Activated T-helper 17 cell treated with anti-CD3 and anti-CD28 coated beads, Interleukin-2, amount 50 U/mL, for 72 hours (primary cell): Measurements from ENCODE around the gene PLEKHA7. TPM values are rescaled to one million over a fixed set of nuclear protein-coding genes. Genes with fewer than 3 reads are reported as not detected.
"Not testable (repeated sequence)": the region's sequence is repeated elsewhere in the genome, so short reads cannot be mapped to it uniquely, and the experiment has no call there.

Experiments
- ATAC-seq: fragments of 150-1000 bp; cut with Tn5 transposase; replicated peaks from 2 replicates; pipeline ENCODE4 v1.10.0; 2021; ENCODE audit warnings: mild to moderate bottlenecking, moderate library complexity
- H3K27ac Mint-ChIP-seq: one replicate; pipeline ENCODE4 v1.8.0; 2022; ENCODE audit warnings: mixed read lengths
- H3K27me3 Mint-ChIP-seq: one replicate; pipeline ENCODE4 v1.8.0; 2022; ENCODE audit warnings: mixed read lengths
- H3K36me3 Mint-ChIP-seq: one replicate; pipeline ENCODE4 v1.8.0; 2022; ENCODE audit warnings: low read depth, mild to moderate bottlenecking, mixed read lengths
- H3K4me1 Mint-ChIP-seq: one replicate; pipeline ENCODE4 v1.8.0; 2022; ENCODE audit warnings: mixed read lengths
- H3K4me3 Mint-ChIP-seq: one replicate; pipeline ENCODE4 v1.8.0; 2022; ENCODE audit warnings: mild to moderate bottlenecking, mixed read lengths
- H3K9me3 Mint-ChIP-seq: one replicate; pipeline ENCODE4 v1.8.0; 2022; ENCODE audit warnings: mixed read lengths
- total RNA-seq, 2 donors: library from RNA; stranded (reverse); gene quantifications; one replicate each; pipeline ENCODE4 v1.2.3, GENCODE V29; 2022

Gene PLEKHA7
- total RNA-seq, 2 donors from 2014 or later: 2.7 to 35.2 TPM

- peaks cover 16% of the 10 kb centered on the region for H3K36me3 Mint-ChIP-seq
- H3K27me3 Mint-ChIP-seq, ATAC-seq, H3K9me3 Mint-ChIP-seq, H3K27ac Mint-ChIP-seq, H3K4me3 Mint-ChIP-seq: not testable (repeated sequence)
- H3K4me1 Mint-ChIP-seq: peaks cover 28% of the 10 kb centered on the region
These were observed 109.5 kb downstream of the PLEKHA7 start for GRCh38 chr11:16904761-16905160.

- Mint-ChIP-seq H3K27me3 (no peaks in the 10 kb centered on the region), H3K36me3 (peaks cover 16% of the 10 kb centered on the region), H3K4me3 (peak overlapping the region; percentile 74), H3K27ac (peak overlapping the region; percentile 97), H3K9me3 (peaks cover 4% of the 10 kb centered on the region), H3K4me1 (peaks cover 32% of the 10 kb centered on the region)
- ATAC-seq: peak; percentile 87
These were observed 111.3 kb downstream of the PLEKHA7 start for GRCh38 chr11:16902781-16903378.

GRCh38 chr11:16902182-16902581, 112.0 kb downstream of the PLEKHA7 start:
- H3K36me3 Mint-ChIP-seq: peaks cover 16% of the 10 kb centered on the region
- peak overlapping the region; percentile 74 for H3K4me3 Mint-ChIP-seq
- H3K27ac Mint-ChIP-seq: peak overlapping the region; percentile 97
- H3K9me3 Mint-ChIP-seq: peaks cover 4% of the 10 kb centered on the region
- no peaks in the 10 kb centered on the region for H3K27me3 Mint-ChIP-seq
- H3K4me1 Mint-ChIP-seq: peaks cover 36% of the 10 kb centered on the region
- peak; percentile 77 for ATAC-seq

- ATAC-seq: no peak
- H3K4me1 Mint-ChIP-seq: peaks cover 45% of the 10 kb centered on the region
- peak overlapping the region; percentile 61 for H3K27ac Mint-ChIP-seq
- H3K9me3 Mint-ChIP-seq: peaks cover 4% of the 10 kb centered on the region
- no peaks in the 10 kb centered on the region for H3K27me3 Mint-ChIP-seq
- H3K4me3 Mint-ChIP-seq: no peak overlapping the region
- peaks cover 16% of the 10 kb centered on the region for H3K36me3 Mint-ChIP-seq
These were observed 113.7 kb downstream of the PLEKHA7 start for GRCh38 chr11:16900491-16900890.

- Mint-ChIP-seq H3K27me3 (no peaks in the 10 kb centered on the region), H3K4me1 (peaks cover 45% of the 10 kb centered on the region), H3K9me3 (peaks cover 4% of the 10 kb centered on the region), H3K27ac (peak overlapping the region; percentile 61), H3K4me3 (no peak overlapping the region), H3K36me3 (peaks cover 16% of the 10 kb centered on the region)
- no peak for ATAC-seq
These were observed 114.4 kb downstream of the PLEKHA7 start for GRCh38 chr11:16899708-16900303.

- peaks cover 4% of the 10 kb centered on the region for H3K9me3 Mint-ChIP-seq
- peaks cover 44% of the 10 kb centered on the region for H3K4me1 Mint-ChIP-seq
- H3K27me3 Mint-ChIP-seq: no peaks in the 10 kb centered on the region
- peaks cover 16% of the 10 kb centered on the region for H3K36me3 Mint-ChIP-seq
- H3K27ac Mint-ChIP-seq: peak overlapping the region; percentile 69
- H3K4me3 Mint-ChIP-seq: peak overlapping the region; percentile 18
- ATAC-seq: no peak
These were observed 115.8 kb downstream of the PLEKHA7 start for GRCh38 chr11:16898274-16898985.

- Mint-ChIP-seq H3K36me3 (peaks cover 9% of the 10 kb centered on the region), H3K4me3 (peak overlapping the region; percentile 18), H3K9me3 (peaks cover 4% of the 10 kb centered on the region), H3K27me3 (no peaks in the 10 kb centered on the region), H3K4me1 (peaks cover 35% of the 10 kb centered on the region), H3K27ac (peak overlapping the region; percentile 69)
- no peak for ATAC-seq
These were observed 116.6 kb downstream of the PLEKHA7 start for GRCh38 chr11:16897470-16898061.

GRCh38 chr11:16896729-16897469, 117.3 kb downstream of the PLEKHA7 start:
- Mint-ChIP-seq H3K27me3 (no peaks in the 10 kb centered on the region), H3K4me3 (no peak overlapping the region), H3K4me1 (peaks cover 28% of the 10 kb centered on the region), H3K27ac (peak overlapping the region; percentile 69), H3K36me3 (peaks cover 3% of the 10 kb centered on the region), H3K9me3 (peaks cover 2% of the 10 kb centered on the region)
- ATAC-seq: no peak

- Mint-ChIP-seq H3K4me3 (no peak overlapping the region), H3K9me3 (peaks cover 3% of the 10 kb centered on the region), H3K4me1 (peaks cover 24% of the 10 kb centered on the region), H3K27me3 (no peaks in the 10 kb centered on the region), H3K27ac (peak overlapping the region; percentile 69), H3K36me3 (no peaks in the 10 kb centered on the region)
- peak; percentile 7 for ATAC-seq
These were observed 118.9 kb downstream of the PLEKHA7 start for GRCh38 chr11:16895306-16895705.

GRCh38 chr11:16893456-16894066, 120.7 kb downstream of the PLEKHA7 start:
- H3K27me3 Mint-ChIP-seq: no peaks in the 10 kb centered on the region
- H3K9me3 Mint-ChIP-seq: peaks cover 3% of the 10 kb centered on the region
- no peak for ATAC-seq
- H3K4me1 Mint-ChIP-seq: peaks cover 28% of the 10 kb centered on the region
- no peak overlapping the region for H3K4me3 Mint-ChIP-seq
- H3K36me3 Mint-ChIP-seq: no peaks in the 10 kb centered on the region
- H3K27ac Mint-ChIP-seq: no peak overlapping the region

GRCh38 chr11:16891964-16892363, 122.2 kb downstream of the PLEKHA7 start:
- ATAC-seq: peak; percentile 49
- no peaks in the 10 kb centered on the region for H3K36me3 Mint-ChIP-seq
- peaks cover 18% of the 10 kb centered on the region for H3K4me1 Mint-ChIP-seq
- no peak overlapping the region for H3K27ac Mint-ChIP-seq
- H3K9me3 Mint-ChIP-seq: peaks cover 3% of the 10 kb centered on the region
- H3K4me3 Mint-ChIP-seq: no peak overlapping the region
- no peaks in the 10 kb centered on the region for H3K27me3 Mint-ChIP-seq

GRCh38 chr11:16891165-16891564, 123.0 kb downstream of the PLEKHA7 start:
- Mint-ChIP-seq H3K36me3 (no peaks in the 10 kb centered on the region), H3K4me1 (peaks cover 12% of the 10 kb centered on the region), H3K27ac (no peak overlapping the region), H3K4me3 (no peak overlapping the region), H3K9me3 (peaks cover 3% of the 10 kb centered on the region), H3K27me3 (no peaks in the 10 kb centered on the region)
- no peak for ATAC-seq

GRCh38 chr11:16890442-16890841, 123.8 kb downstream of the PLEKHA7 start:
- peaks cover 3% of the 10 kb centered on the region for H3K9me3 Mint-ChIP-seq
- peak overlapping the region; percentile 49 for H3K4me3 Mint-ChIP-seq
- peak; percentile 60 for ATAC-seq
- no peaks in the 10 kb centered on the region for H3K36me3 Mint-ChIP-seq
- no peaks in the 10 kb centered on the region for H3K27me3 Mint-ChIP-seq
- peaks cover 10% of the 10 kb centered on the region for H3K4me1 Mint-ChIP-seq
- H3K27ac Mint-ChIP-seq: peak overlapping the region; percentile 64

GRCh38 chr11:16889905-16890304, 124.3 kb downstream of the PLEKHA7 start:
- Mint-ChIP-seq H3K9me3 (peaks cover 3% of the 10 kb centered on the region), H3K4me1 (peaks cover 10% of the 10 kb centered on the region), H3K4me3 (peak overlapping the region; percentile 49), H3K27me3 (no peaks in the 10 kb centered on the region), H3K36me3 (no peaks in the 10 kb centered on the region), H3K27ac (peak overlapping the region; percentile 64)
- no peak for ATAC-seq
